ENCODE results near the gene KRTAP4-11.
"Not testable (repeated sequence)": the region's sequence is repeated elsewhere in the genome, so short reads cannot be mapped to it uniquely, and the experiment has no call there.

The KRTAP4-11 gene

DNA sequence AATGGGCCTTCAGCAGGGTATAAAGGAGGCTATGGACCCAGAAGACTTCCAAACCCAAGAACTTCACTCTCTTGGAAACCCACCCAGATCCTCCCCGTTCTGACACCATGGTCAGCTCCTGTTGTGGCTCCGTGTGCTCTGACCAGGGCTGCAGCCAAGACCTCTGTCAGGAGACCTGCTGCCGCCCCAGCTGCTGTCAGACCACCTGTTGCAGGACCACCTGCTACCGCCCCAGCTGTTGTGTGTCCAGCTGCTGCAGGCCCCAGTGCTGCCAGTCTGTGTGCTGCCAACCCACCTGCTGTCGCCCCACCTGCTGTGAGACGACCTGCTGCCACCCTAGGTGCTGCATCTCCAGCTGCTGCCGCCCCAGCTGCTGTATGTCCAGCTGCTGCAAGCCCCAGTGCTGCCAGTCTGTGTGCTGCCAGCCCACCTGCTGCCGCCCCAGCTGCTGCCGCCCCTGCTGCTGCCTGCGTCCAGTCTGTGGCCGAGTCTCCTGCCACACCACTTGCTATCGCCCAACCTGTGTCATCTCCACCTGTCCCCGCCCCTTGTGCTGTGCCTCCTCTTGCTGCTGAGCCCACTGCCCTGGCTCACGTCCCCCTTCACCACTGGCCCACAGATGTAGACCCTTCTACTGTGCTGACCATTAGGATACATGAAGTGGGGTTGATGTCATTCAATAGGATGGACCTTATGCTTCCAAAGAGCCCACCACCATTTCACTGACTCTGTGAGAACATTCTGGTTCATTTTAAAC lies 33.9 kb downstream of the KRTAP4-11 start, which contains the start of gene KRTAP4-7:
KRTAP4-7 (plus strand) TSS at position 51 of the 757 bp plus-strand sequence; CDS start at position 108, 57 bp downstream.
- not testable (repeated sequence) for DNase-seq (ENCODE audit: low spot score)

DNA sequence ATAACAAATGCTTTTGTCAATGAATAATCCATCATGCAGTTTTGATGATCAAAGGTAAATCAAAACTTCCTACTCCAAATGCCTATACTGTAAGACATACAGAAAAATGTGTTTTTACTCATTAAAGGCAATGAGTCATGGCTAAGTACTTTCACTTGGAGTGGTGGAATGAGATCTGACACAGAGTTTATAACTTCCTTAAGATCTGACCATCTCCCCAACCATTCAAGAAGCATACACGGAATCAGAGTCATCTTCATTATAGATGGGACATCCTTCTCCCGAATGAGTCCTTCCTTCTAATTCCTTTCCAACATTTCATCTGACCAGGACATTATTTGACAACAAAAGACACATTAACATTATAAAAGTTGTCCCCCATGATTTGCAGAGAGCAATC lies 34.7 kb downstream of the KRTAP4-11 start:
- DNase-seq (ENCODE audit: low spot score) = not testable (repeated sequence)

DNA sequence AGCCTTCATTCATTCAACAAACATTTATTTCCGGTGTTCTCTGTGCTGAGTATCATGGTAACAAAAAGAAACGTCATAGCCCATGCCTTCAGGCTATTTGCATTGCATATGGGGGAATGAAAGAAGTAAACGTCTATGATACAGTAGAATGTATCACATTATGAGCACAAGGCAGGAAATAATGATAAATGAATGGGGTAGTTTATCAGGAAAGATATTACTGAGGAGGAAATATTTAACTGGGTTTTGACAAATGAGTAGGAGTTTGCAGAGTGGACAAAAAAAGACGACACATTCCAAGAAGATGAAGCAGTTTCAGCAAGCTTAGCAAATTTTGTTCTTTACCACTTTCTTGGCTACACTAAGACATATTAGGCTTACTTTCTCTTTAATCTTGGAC lies 35.5 kb downstream of the KRTAP4-11 start:
- DNase-seq (ENCODE audit: low spot score) = no peak

DNA sequence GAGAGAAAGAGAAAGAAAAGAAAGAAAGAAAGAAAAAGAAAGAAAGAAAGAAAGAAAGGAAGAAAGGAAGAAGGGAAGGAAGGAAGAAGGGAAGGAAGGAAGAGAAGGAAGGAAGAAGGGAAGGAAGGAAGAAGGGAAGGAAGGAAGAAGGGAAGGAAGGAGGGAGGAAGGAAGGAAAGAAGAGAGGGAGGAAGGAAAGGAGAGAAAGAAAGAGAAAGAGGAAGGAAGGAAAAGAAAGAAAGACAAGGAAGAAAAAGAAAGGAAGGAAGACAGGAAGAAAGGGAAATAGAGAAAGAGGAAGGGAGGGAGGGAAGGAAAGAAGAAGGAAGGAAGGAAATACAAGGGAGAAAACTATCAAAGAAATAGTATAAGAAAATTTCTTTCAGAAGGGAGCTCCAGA lies 41.4 kb downstream of the KRTAP4-11 start:
- no peak for DNase-seq (ENCODE audit: low spot score)

DNA sequence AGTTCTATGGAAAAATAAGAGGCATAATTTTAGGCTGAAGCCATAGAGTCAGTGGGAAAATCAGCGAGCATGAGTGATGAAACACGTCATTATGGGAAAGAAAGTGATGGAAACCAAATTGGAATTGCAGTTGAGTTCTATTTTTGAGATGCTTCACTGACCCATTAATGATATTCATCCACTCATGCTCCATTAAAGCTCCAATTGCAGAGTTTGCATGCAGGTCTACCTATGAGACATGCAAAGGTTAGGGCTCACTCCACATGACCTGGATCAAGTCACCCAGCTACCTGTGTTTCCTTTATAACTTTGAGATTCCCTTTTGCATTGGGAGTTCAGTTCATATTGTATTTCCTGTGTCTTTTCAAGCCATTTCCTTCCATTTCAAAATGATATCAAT lies 44.5 kb downstream of the KRTAP4-11 start:
- DNase-seq (ENCODE audit: low spot score) = no peak

DNA sequence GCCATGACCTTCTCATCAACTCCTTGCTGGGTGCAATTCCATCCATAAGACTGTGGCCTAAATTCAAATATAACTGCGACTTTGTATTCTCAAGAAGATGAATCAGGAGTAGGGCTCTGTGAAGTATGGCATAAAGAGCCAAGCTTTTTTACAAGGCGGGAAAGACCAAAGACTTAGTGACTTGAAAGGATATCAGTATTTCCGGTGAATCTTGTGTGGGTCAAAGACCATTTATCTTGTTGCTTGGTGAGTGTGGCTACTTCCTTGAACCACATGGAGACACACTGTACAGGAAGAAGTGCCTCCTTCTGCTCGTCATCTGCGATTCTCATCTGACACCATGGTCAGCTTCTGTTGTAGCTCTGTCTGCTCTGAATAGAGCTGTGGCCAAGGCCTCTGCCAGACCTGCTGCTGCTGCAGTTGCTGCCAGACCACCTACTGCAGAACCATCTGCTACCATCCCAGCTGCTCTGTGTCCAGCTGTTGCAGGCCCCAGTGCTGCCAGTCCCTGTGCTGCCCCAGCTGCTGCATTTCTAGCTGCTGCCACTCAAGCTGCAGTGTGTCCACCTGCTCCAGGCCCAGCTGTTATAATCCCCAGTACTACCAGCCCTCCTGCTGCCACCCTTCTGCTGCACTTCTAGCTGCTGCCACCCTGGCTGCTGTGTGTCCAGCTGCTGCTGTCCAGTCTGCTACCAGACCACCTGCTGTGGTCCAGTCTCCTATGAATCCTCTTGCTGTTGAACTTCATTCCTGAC lies 46.4 kb downstream of the KRTAP4-11 start:
- no peak for DNase-seq (ENCODE audit: low spot score)

DNA sequence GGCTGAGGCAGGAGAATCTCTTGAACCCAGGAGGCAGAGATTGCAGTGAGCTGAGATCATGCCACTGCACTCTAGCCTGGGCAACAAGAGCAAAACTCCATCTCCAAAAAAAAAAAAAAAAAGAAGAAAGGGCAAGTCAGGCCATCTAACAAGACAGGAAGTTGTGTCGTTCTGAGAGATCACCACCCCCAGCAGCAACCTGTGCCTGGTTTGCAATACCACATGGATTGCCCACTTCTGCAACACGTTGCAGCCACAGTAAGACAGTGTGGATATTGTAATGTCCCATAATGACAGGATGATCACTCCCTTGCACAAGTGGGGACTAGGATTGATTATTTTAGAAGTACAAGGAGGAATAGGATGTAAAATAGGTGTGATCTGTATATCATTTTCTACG lies 49.1 kb downstream of the KRTAP4-11 start:
- DNase-seq (ENCODE audit: low spot score) = no peak

DNA sequence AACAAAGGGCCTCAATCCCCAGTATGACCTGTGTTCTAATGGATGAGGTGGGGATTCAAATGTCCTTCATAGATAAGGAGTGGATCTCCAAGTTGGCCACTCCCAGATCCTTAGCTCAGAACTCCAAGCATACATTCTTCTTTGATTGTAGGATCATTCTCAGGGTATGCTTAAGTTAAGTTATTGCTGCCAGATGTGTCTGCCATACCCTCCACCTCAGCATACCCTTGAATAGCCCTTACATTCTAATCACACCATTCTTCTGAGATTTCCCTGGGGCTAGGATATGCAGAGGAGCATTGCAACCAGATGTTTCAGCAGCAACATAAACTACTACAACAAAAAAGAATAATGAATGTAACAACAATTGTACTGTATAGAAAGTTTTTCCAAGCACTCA lies 50.9 kb downstream of the KRTAP4-11 start:
- DNase-seq (ENCODE audit: low spot score) = no peak

All from iPS-NIHi11 (cell line).